CD4-positive, alpha-beta memory T cell (primary cell): ENCODE measurements around the gene CD55. TPM values are rescaled to one million over a fixed set of nuclear protein-coding genes. Genes with fewer than 3 reads are reported as not detected.
A peak's percentile ranks its signal among the peaks of the same experiment; 100 is the strongest.

ENCODE experiments used
- CTCF ChIA-PET: fragments of 350-600 bp; sonication (Branson Sonifier 250); formaldehyde crosslinking; loops from one replicate; lab custom pipeline; 2021; ENCODE audit warnings: inconsistent platforms; ENCODE audit not compliant: partially characterized antibody; lab: Charles Lee
- POLR2A ChIA-PET: fragments of 350-600 bp; sonication (Branson Sonifier 250); formaldehyde crosslinking; loops from one replicate; lab custom pipeline; 2021; ENCODE audit not compliant: partially characterized antibody; lab: Charles Lee
- DNase-seq, 5 donors: peaks; one replicate each; pipeline versions ENCODE4 v3.0.0 to v3.0.0-alpha.2; 2020 to 2022; ENCODE audit warnings: mixed read lengths in 1 of 5
- H3K27ac ChIP-seq: one replicate; pipeline ENCODE4 v1.7.0; 2013; ENCODE audit warnings: low read depth, low read length
- H3K27me3 ChIP-seq: 2 replicates; pipeline ENCODE4 v1.7.0; 2013; ENCODE audit warnings: mild to moderate bottlenecking, low read length, moderate library complexity; ENCODE audit not compliant: insufficient read depth
- H3K36me3 ChIP-seq: 2 replicates; pipeline ENCODE4 v1.7.0; 2013; ENCODE audit warnings: mild to moderate bottlenecking, low read length, moderate library complexity; ENCODE audit not compliant: insufficient read depth
- H3K4me1 ChIP-seq: 2 replicates; pipeline ENCODE4 v1.7.0; 2013; ENCODE audit warnings: mild to moderate bottlenecking, low read length, moderate library complexity; ENCODE audit not compliant: insufficient read depth
- H3K4me3 ChIP-seq, 2 donors: one replicate each; pipeline ENCODE4 v1.7.0; 2013; ENCODE audit warnings: low read length in 2 of 2, mild to moderate bottlenecking in 1 of 2
- H3K9me3 ChIP-seq, 2 donors: one replicate each; pipeline ENCODE4 v1.7.0; 2013; ENCODE audit warnings: low read length in 2 of 2, control low read depth in 1 of 2; ENCODE audit not compliant: control insufficient read depth in 1 of 2
- H3K27ac Mint-ChIP-seq, 7 donors: one replicate each; pipeline ENCODE4 v1.8.0; 2020 to 2021; ENCODE audit warnings: mixed read lengths in 7 of 7, mild to moderate bottlenecking in 6 of 7, inconsistent platforms in 3 of 7, moderate library complexity in 3 of 7
- H3K27me3 Mint-ChIP-seq, 2 donors: one replicate each; pipeline ENCODE4 v1.8.0; 2020 to 2021; ENCODE audit warnings: mixed read lengths in 2 of 2
- H3K36me3 Mint-ChIP-seq, 2 donors: one replicate each; pipeline ENCODE4 v1.8.0; 2020 to 2021; ENCODE audit warnings: mixed read lengths in 2 of 2, inconsistent platforms in 1 of 2, mild to moderate bottlenecking in 1 of 2
- H3K4me1 Mint-ChIP-seq, 4 donors: one replicate each; pipeline ENCODE4 v1.8.0; 2020 to 2021; ENCODE audit warnings: mixed read lengths in 4 of 4, mild to moderate bottlenecking in 1 of 4
- H3K4me3 Mint-ChIP-seq, 8 donors: one replicate each; pipeline ENCODE4 v1.8.0; 2020 to 2021; ENCODE audit warnings: mixed read lengths in 8 of 8, mild to moderate bottlenecking in 7 of 8, moderate library complexity in 6 of 8, inconsistent platforms in 3 of 8
- H3K9me3 Mint-ChIP-seq, 8 donors: one replicate each; pipeline ENCODE4 v1.8.0; 2020 to 2021; ENCODE audit warnings: mixed read lengths in 8 of 8, mild to moderate bottlenecking in 5 of 8, inconsistent platforms in 3 of 8, moderate library complexity in 1 of 8
- intact Hi-C: fragments of 100-400 bp; cut with micrococcal nuclease; formaldehyde crosslinking; loops from one replicate; pipeline ENCODE4 v1.15.1; 2023
- polyA plus RNA-seq, 2 donors: library from polyadenylated mRNA; unstranded; fragments of 300-500 nt; fragmentation: Illumina TruSeq; gene quantifications; one replicate each; pipeline ENCODE4 v1.2.3, GENCODE V29; 2021
- total RNA-seq, 2 experiments: library from RNA; stranded (reverse); gene quantifications; one replicate each; pipeline ENCODE4 v1.2.3, GENCODE V29; 2021

CD55 gene
- total and polyA plus RNA-seq, 4 experiments from 2014 or later, result 69.0 to 92.1 (median 75.2) TPM

- Histone ChIP-seq H3K9me3 (peaks cover 0 to 9% of the 10 kb centered on the region in 2 donors), H3K27me3 (no peaks in the 10 kb centered on the region), H3K27ac (no peak overlapping the region), H3K4me3 (no peak overlapping the region), H3K36me3 (peaks cover 32% of the 10 kb centered on the region), H3K4me1 (peaks cover 38% of the 10 kb centered on the region)
- H3K9me3 Mint-ChIP-seq, result peaks cover 0 to 22% (median 19%) of the 10 kb centered on the region in 8 donors
- ChIA-PET POLR2A (interaction anchor here (5.4 kb wide), 1 partner anchor 13 kb away, joined by 78 read pairs; the partner anchor contains the start of gene CD55), CTCF (interaction anchor here (1.1 kb wide), 1 partner anchor 11 kb away, joined by 3 read pairs; the partner anchor contains the start of gene CD55)
- H3K27me3 Mint-ChIP-seq, result no peaks in the 10 kb centered on the region
- peak overlapping the region in 6 of 7 donors; percentile 4 to 88 (median 70) for H3K27ac Mint-ChIP-seq
- H3K36me3 Mint-ChIP-seq, result peaks cover 71 to 72% of the 10 kb centered on the region in 2 donors
- peaks cover 37 to 57% (median 46%) of the 10 kb centered on the region in 4 donors for H3K4me1 Mint-ChIP-seq
- peak overlapping the region in 1 of 8 donors; percentile 60 for H3K4me3 Mint-ChIP-seq
- intact Hi-C loops, result loop anchor here (2.0 kb wide), 2 partner anchors 13 to 151 kb away; partner anchors contain the start of gene CD55
- no peak for DNase-seq
Measured at GRCh38 chr1:207333620-207334019, 12.1 kb downstream of the CD55 start.

- H3K4me1 Mint-ChIP-seq, result peaks cover 38 to 53% (median 44%) of the 10 kb centered on the region in 4 donors
- no peak for DNase-seq
- intact Hi-C loops, result loop anchor here (2.0 kb wide), 2 partner anchors 14 to 152 kb away; partner anchors contain the start of gene CD55
- H3K9me3 Mint-ChIP-seq, result peaks cover 0 to 22% (median 17%) of the 10 kb centered on the region in 8 donors
- CTCF ChIA-PET, result interaction anchor here (1.0 to 1.1 kb wide), 2 partner anchors 12 to 281 kb away, joined by 3 read pairs; partner anchors contain the start of genes CD55 and PFKFB2
- H3K4me3 Mint-ChIP-seq, result peak overlapping the region in 4 of 8 donors; percentile 10 to 51 (median 30)
- Histone ChIP-seq H3K4me3 (no peak overlapping the region), H3K9me3 (peaks cover 0 to 9% of the 10 kb centered on the region in 2 donors), H3K4me1 (peaks cover 38% of the 10 kb centered on the region), H3K27me3 (no peaks in the 10 kb centered on the region), H3K27ac (no peak overlapping the region), H3K36me3 (peaks cover 27% of the 10 kb centered on the region)
- no peaks in the 10 kb centered on the region for H3K27me3 Mint-ChIP-seq
- H3K27ac Mint-ChIP-seq, result peak overlapping the region in 5 of 7 donors; percentile 23 to 81 (median 73)
- H3K36me3 Mint-ChIP-seq, result peaks cover 67 to 68% of the 10 kb centered on the region in 2 donors
- POLR2A ChIA-PET, result interaction anchor here (5.4 kb wide), 1 partner anchor 14 kb away, joined by 78 read pairs; the partner anchor contains the start of gene CD55
Measured at GRCh38 chr1:207334337-207334736, 12.9 kb downstream of the CD55 start.

GRCh38 chr1:207335138-207335537, 13.7 kb downstream of the CD55 start:
- Histone ChIP-seq H3K27ac (no peak overlapping the region), H3K9me3 (peaks cover 0 to 9% of the 10 kb centered on the region in 2 donors), H3K36me3 (peaks cover 27% of the 10 kb centered on the region), H3K27me3 (no peaks in the 10 kb centered on the region), H3K4me1 (peaks cover 38% of the 10 kb centered on the region), H3K4me3 (no peak overlapping the region)
- H3K4me1 Mint-ChIP-seq, result peaks cover 41 to 53% (median 48%) of the 10 kb centered on the region in 4 donors
- DNase-seq, result no peak
- ChIA-PET CTCF (interaction anchor here (1.0 to 1.7 kb wide), 2 partner anchors 13 to 282 kb away, joined by 3 to 10 read pairs; partner anchors contain the start of genes CD55 and PFKFB2), POLR2A (interaction anchor here (5.4 kb wide), 1 partner anchor 14 kb away, joined by 78 read pairs; the partner anchor contains the start of gene CD55)
- peak overlapping the region in 5 of 7 donors; percentile 61 to 86 (median 73) for H3K27ac Mint-ChIP-seq
- intact Hi-C loops, result loop anchor here (1.0 to 2.0 kb wide), 3 partner anchors 14 to 251 kb away; partner anchors contain the start of gene CD55
- no peaks in the 10 kb centered on the region for H3K27me3 Mint-ChIP-seq
- H3K4me3 Mint-ChIP-seq, result peak overlapping the region in 4 of 8 donors; percentile 18 to 57 (median 38)
- H3K36me3 Mint-ChIP-seq, result peaks cover 67% of the 10 kb centered on the region in 2 donors
- H3K9me3 Mint-ChIP-seq, result peaks cover 0 to 22% (median 17%) of the 10 kb centered on the region in 8 donors

GRCh38 chr1:207335695-207336363, 14.4 kb downstream of the CD55 start:
- H3K27me3 Mint-ChIP-seq, result no peaks in the 10 kb centered on the region
- H3K4me3 ChIP-seq, result no peak overlapping the region
- H3K4me3 Mint-ChIP-seq, result peak overlapping the region; percentile 33 to 75 (median 60)
- CTCF ChIA-PET, result interaction anchor here (1.0 to 1.7 kb wide), 6 partner anchors 10 to 283 kb away, joined by 3 to 10 read pairs (median 4); partner anchors contain the start of genes CD55 and PFKFB2
- H3K36me3 Mint-ChIP-seq, result peaks cover 65% of the 10 kb centered on the region in 2 donors
- peak overlapping the region; percentile 37 for H3K27ac ChIP-seq
- peak; percentile 33 to 52 (median 44) for DNase-seq
- no peaks in the 10 kb centered on the region for H3K27me3 ChIP-seq
- peaks cover 22% of the 10 kb centered on the region for H3K36me3 ChIP-seq
- POLR2A ChIA-PET, result interaction anchor here (5.4 kb wide), 1 partner anchor 15 kb away, joined by 78 read pairs; the partner anchor contains the start of gene CD55
- peaks cover 39 to 57% (median 48%) of the 10 kb centered on the region in 4 donors for H3K4me1 Mint-ChIP-seq
- peaks cover 0 to 9% of the 10 kb centered on the region in 2 donors for H3K9me3 ChIP-seq
- peaks cover 0 to 22% (median 17%) of the 10 kb centered on the region in 8 donors for H3K9me3 Mint-ChIP-seq
- intact Hi-C loops, result loop anchor here (1.0 to 2.0 kb wide), 3 partner anchors 15 to 252 kb away; partner anchors contain the start of gene CD55
- H3K4me1 ChIP-seq, result peaks cover 38% of the 10 kb centered on the region
- H3K27ac Mint-ChIP-seq, result peak overlapping the region; percentile 59 to 90 (median 83)

- Mint-ChIP-seq H3K27me3 (no peaks in the 10 kb centered on the region), H3K4me1 (peaks cover 43 to 67% (median 57%) of the 10 kb centered on the region in 4 donors), H3K4me3 (peak overlapping the region; percentile 7 to 75 (median 52)), H3K9me3 (peaks cover 0 to 25% (median 17%) of the 10 kb centered on the region in 8 donors), H3K36me3 (peaks cover 67 to 69% of the 10 kb centered on the region in 2 donors), H3K27ac (peak overlapping the region; percentile 49 to 90 (median 83))
- H3K4me3 ChIP-seq, result no peak overlapping the region
- DNase-seq, result peak; percentile 20 to 39 (median 32)
- H3K9me3 ChIP-seq, result peaks cover 0 to 9% of the 10 kb centered on the region in 2 donors
- peaks cover 44% of the 10 kb centered on the region for H3K4me1 ChIP-seq
- POLR2A ChIA-PET, result interaction anchor here (5.4 kb wide), 1 partner anchor 16 kb away, joined by 78 read pairs; the partner anchor contains the start of gene CD55
- intact Hi-C loops, result no loop called here
- no peaks in the 10 kb centered on the region for H3K27me3 ChIP-seq
- peaks cover 17% of the 10 kb centered on the region for H3K36me3 ChIP-seq
- H3K27ac ChIP-seq, result peak overlapping the region; percentile 37
- CTCF ChIA-PET, result interaction anchor here (1.1 to 1.7 kb wide), 5 partner anchors 11 to 84 kb away, joined by 3 to 10 read pairs (median 4); partner anchors contain the start of gene CD55
Measured at GRCh38 chr1:207336559-207337467, 15.3 kb downstream of the CD55 start.

- ChIA-PET CTCF (no interaction called here), POLR2A (interaction anchor here (2.2 kb wide), 1 partner anchor 20 kb away, joined by 10 read pairs; the partner anchor contains the start of gene CD55)
- Mint-ChIP-seq H3K27me3 (no peaks in the 10 kb centered on the region), H3K9me3 (peaks cover 0 to 5% (median 0%) of the 10 kb centered on the region in 8 donors), H3K36me3 (peaks cover 78 to 83% of the 10 kb centered on the region in 2 donors), H3K27ac (peak overlapping the region in 2 of 7 donors; percentile 34 to 65), H3K4me3 (peak overlapping the region in 5 of 8 donors; percentile 9 to 68 (median 48)), H3K4me1 (peaks cover 47 to 75% (median 59%) of the 10 kb centered on the region in 4 donors)
- Histone ChIP-seq H3K36me3 (peaks cover 4% of the 10 kb centered on the region), H3K27ac (no peak overlapping the region), H3K27me3 (no peaks in the 10 kb centered on the region), H3K4me1 (peaks cover 42% of the 10 kb centered on the region), H3K9me3 (no peaks in the 10 kb centered on the region), H3K4me3 (no peak overlapping the region)
- intact Hi-C loops, result no loop called here
- no peak for DNase-seq
Measured at GRCh38 chr1:207342332-207342731, 20.9 kb downstream of the CD55 start.
